ENCODE measurements around the gene SPTBN4.

The SPTBN4 gene

GRCh38 chr19:40567750-40568494 lies 101.1 kb downstream of the SPTBN4 start:
- DNase-seq = peak in 1 of 2 experiments; percentile 28

DNA sequence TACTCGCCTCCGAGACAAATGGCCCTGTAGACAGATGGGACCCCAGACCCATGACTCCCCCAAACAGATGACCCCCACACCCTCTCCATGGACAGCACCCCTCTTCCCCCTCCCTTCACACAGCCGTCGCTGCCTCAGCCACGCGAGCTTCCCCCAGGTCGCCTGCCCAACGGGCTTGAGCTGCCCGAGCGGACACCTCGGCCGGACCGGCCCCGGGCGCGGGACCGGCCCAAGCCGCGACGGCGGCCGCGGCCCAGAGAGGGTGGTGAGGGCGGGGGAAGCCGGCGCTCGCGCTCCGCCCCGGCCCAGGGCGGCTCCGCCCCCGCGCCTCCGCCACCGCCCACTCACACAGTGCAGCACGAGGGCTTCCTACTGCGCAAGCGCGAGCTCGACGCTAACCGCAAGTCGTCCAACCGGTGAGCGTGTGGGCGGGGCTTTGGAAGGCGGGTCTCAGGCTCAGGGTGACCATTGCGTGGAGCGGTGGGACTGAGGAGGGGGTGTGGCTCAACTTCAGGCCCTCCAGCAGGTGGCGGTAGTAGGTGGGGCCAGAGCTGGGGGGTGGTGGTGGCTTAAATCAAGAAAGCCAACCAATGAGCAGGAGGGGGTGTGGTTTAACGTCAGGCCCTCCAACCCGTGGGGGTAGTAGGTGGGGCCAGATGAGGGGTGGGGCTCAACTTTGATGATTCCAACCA lies 103.7 kb downstream of the SPTBN4 start:
- peak; percentile 99 to 100 for DNase-seq

GRCh38 chr19:40571005-40571318 lies 104.2 kb downstream of the SPTBN4 start:
- no peak for DNase-seq

DNA sequence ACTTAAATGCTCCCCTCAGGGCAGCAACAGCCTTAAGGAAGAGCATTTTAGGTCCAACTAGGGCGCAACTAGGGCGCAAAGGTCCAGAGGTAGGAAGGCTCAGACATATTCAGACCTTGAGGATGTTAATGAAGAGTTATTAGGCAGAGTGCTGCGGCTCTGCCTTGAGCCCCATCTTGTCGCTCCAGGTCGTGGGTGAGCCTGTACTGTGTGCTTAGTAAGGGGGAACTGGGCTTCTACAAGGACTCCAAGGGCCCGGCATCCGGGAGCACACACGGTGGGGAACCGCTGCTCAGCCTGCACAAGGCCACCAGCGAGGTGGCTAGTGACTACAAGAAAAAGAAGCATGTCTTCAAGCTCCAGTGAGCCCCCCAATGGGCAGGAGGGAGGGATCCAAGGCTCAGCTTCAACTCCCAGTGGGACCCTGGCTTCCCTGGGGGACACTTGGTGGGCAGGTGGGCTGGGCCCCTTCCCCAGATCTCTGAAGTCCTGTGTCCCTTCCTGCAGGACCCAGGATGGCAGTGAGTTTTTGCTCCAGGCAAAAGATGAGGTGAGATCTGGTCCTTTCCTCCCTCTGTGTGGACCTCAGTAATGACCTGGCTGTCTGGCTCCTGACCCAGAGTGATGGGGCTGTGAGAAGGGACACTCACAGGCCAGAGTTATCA lies 105.2 kb downstream of the SPTBN4 start:
- DNase-seq = no peak

DNA sequence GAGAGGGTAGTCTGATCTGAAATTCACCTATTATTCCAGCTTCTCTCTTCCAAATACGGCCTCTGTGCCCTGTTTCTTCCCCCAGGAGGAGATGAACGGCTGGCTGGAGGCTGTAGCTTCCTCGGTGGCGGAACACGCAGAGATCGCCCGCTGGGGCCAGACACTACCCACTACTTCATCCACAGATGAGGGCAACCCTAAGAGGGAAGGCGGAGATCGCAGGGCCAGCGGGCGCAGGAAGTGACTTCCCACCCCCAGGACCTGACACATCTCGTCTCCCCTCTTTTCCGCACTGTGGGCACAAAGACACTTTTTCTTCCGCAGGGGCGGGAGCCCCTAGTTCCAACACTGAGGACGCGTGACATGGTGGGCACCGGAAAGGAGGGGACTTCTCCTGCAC lies 108.5 kb downstream of the SPTBN4 start:
- no peak for DNase-seq

DNA sequence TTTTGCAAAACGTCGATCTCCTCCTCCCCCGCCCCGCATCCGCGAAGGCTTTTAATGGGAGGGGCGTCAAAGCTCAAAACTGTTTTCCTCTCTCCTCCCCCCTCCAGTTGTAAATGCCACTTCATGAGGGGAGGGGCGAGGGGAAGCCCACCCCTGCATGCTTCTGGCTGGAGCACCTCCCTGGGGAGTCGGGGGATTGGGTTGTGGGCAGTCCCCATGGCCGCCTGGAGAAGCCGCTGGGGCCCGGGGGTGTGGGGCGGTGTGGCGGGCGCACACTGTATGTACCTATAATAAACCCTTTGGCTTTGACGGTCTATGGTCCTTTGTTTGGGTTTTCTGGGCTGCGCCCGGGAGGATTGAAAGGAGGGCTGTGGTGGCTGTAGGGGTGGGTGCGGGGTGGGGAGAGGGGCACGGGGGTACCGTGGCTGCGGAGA lies 109.4 kb downstream of the SPTBN4 start:
- DNase-seq = peak in 1 of 2 experiments; percentile 69

DNA sequence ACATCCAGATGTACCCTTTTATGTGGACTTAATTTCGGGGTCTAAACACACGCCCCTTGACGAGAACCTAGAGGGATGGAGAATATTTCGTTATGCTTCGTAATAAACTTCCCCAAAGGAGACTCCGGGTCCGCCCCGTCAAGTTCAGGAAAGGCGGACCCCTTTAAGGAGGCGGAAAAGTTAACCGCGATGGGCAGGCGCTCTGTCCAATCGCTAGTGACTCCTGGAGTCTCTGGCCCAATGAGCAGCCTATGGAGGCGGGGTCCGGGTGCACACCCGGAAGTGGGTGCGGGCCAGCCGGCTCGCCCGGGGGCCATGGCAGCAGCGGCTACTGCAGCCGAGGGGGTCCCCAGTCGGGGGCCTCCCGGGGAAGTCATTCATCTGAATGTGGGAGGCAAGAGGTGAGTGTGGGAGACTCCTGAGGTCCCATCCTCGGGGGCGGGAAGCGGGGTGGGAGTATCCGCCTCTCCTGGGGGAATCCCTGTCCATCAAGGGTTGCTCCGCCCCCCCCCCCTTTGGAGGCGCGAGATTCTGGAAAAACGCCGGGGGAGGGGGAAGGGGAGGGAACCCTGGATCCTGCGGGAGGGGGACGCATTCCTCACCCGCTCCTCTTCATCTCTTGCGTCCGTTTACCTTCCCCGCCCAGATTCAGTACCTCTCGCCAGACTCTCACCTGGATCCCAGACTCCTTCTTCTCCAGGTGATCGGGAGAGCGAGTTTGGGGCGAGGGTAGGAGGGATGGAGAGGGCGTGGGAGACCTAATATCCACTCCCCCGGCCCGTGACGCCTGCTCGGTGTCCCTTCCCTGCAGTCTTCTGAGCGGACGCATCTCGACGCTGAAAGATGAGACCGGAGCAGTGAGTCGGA lies 110.0 kb downstream of the SPTBN4 start, which contains the start of gene SHKBP1:
SHKBP1 (plus strand) TSS at position 289 of the 867 bp plus-strand sequence; CDS start at position 316, 27 bp downstream.
- peak; percentile 90 to 97 for DNase-seq

DNA sequence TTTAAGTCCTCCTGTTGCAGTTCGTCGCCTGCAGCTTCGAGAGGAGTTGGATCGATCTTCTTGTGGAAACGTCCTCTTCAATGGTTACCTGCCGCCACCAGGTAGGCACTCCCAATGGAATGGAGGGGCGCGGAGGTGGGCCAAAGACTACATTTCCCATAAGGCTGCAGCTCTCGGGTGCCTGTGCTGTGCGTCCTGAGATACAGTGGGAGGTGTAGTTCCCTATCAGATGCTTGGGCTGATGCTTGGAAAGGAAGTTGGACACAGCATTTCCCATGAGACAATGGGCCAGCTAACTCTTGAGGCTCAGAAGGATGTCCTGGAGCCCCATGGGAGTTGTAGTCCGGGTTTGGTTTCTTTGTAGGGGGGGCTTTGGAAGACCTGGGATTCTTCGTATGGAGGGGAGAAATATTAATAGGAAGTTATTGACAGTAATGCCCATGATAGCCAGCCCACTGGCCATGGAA lies 111.7 kb downstream of the SPTBN4 start:
- peak; percentile 77 to 79 for DNase-seq

DNA sequence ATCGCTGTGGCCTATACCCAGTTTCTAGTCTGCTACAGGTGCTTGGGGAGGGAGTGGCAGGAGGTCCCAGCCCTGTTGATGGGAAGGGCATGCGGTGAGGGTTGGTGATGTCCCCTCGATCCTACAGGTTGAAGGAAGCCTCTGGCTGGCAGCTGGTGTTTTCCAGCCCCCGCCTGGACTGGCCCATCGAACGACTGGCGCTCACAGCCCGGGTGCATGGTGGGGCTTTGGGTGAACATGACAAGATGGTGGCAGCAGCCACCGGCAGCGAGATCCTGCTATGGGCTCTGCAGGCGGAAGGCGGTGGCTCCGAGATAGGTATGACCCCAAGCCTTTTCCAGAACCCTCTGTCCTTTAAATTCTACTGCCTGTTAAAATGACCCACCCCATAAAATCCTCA lies 113.8 kb downstream of the SPTBN4 start:
- DNase-seq = no peak

- no peak for DNase-seq
Observed at GRCh38 chr19:40581531-40581930, 114.7 kb downstream of the SPTBN4 start.

DNA sequence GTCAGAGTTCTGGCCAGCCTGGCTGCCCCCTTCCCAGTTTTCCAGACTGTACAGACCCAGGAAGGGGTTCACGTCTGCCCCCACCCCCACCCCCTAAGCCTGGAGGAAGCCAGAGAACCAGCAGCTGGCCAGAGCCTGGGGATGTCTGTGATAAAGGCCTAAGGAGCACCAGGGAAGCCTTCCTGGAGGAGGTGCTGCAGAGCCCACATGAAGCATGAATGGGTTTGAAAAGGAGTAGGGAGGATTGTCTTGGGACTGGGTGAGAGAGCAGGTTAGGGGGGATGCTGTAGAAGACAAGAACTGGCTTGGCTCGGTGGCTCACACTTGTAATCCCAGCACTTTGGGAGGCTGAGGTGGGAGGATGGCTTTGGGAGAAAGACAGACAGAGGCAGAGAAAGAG lies 115.7 kb downstream of the SPTBN4 start:
- DNase-seq = no peak

- DNase-seq = no peak
Observed at GRCh38 chr19:40583283-40583682, 116.5 kb downstream of the SPTBN4 start.

DNA sequence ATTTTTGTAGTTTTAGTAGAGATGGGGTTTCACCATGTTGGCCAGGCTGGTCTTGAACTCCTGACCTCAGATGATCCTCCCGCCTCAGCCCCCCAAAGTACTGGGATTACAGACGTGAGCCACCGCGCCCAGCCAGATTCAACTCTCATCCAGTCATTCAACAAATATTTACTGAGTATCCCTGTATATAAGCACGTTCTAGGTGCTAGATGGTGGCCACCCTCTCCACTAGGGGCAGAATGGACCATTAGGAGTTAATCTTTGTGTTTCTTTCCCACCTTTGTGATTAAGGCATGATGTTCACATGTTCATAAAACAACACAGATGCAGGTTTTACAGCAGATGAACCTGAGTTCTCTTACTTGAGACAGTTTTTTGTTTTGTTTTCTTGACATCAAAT lies 117.2 kb downstream of the SPTBN4 start:
- no peak for DNase-seq

GRCh38 chr19:40585241-40585981 lies 118.6 kb downstream of the SPTBN4 start:
- no peak for DNase-seq

- no peak for DNase-seq
Observed at GRCh38 chr19:40585982-40586422, 119.2 kb downstream of the SPTBN4 start.

DNA sequence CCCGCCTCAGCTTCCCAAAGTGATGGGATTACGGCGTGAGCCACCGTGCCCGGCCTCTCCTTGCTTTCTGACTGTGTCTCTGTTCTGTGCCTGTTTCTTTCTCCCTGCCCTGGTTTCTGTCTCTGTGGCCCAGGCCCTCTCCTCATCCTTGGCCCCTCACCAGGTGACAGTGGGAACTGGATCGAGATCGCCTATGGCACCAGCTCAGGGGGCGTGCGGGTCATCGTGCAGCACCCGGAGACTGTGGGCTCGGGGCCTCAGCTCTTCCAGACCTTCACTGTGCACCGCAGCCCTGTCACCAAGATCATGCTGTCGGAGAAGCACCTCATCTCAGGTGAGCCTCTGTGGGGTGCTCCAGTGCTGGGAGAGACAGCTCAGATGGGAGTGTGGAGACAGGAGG lies 119.8 kb downstream of the SPTBN4 start:
- DNase-seq = no peak

- no peak for DNase-seq
Observed at GRCh38 chr19:40588110-40588854, 121.5 kb downstream of the SPTBN4 start.

DNA sequence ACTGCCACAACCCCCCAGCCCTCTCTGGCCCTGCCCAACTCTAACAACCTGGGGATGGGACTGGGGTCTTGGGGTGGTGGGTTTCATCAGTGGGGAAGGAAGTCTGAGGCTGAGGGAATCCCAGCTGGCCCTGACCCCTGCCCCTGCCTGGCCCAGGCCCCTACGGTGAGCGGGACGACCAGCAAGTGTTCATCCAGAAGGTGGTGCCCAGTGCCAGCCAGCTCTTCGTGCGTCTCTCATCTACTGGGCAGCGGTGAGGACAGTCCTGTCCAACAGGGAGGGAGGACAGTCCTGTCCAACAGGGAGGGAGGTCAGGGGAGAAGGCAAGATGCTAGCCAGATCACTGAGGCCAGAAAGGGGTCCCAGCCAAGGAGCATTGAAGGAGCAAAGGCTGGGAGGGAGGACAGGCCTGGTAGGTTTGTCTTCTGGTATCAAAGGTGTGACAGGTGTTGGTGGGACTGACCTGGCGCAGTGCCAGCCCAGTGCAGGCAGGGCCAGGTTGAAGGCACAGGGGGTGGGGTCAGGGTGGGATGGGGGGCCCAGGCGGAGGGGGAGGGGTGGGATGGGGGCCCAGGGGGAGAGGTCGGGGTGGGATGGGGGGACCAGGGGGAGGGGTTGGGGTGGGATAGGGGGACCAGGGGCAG lies 122.2 kb downstream of the SPTBN4 start:
- DNase-seq = no peak

DNA sequence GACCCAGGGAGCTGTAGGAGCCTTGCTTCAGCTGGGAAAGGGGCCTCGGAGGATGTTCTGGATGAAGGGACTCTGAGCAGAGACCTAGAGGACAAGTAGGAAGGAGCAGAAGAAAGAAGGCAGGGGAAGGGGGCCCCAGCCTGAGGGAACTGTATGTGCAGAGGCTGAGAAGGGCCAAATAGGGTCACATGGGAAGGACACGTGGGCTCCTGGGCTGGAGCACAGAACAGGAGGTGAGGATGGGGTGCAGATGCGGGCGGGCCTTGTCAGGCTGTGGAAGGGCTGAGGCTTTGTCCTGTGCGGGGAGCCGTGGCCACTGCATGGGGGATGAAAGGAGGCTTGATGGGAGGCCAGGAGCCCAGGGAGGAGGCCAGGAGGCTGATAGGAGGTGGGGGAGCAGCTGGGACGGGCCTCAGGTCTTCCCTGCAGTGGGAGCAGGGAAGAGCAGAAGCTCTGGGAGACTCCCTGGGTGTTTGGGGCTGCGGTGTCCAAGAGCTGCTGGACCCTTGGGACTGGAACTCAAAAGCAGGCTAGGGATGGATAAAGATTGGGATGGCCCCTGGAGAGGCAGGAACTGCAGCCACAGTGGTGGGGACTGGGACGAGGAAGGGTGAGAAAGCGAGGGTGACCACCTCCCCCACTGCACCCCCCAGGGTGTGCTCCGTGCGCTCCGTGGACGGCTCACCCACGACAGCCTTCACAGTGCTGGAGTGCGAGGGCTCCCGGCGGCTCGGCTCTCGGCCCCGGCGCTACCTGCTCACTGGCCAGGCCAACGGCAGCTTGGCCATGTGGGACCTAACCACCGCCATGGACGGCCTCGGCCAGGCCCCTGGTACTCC lies 123.0 kb downstream of the SPTBN4 start:
- no peak for DNase-seq

Data from NCI-H526 (cell line).